Activated CD8-positive, alpha-beta T cell treated with anti-CD3 and anti-CD28 coated beads for 36 hours (primary cell): ENCODE results near the gene RMND5B. TPM values are rescaled to one million over a fixed set of nuclear protein-coding genes. Genes with fewer than 3 reads are reported as not detected.

Source experiments
- ATAC-seq: fragments of 200-7000 bp; cut with Tn5 transposase; one replicate; pipeline ENCODE4 v1.10.0; 2021; ENCODE audit warnings: mild to moderate bottlenecking, moderate library complexity
- CTCF ChIA-PET: fragments of 350-600 bp; sonication (Branson Sonifier 250); formaldehyde crosslinking; loops from one replicate; lab custom pipeline; 2021; ENCODE audit warnings: antibody characterized with exemption; lab: Charles Lee
- POLR2A ChIA-PET: fragments of 350-600 bp; sonication (Branson Sonifier 250); formaldehyde crosslinking; loops from one replicate; lab custom pipeline; 2021; ENCODE audit warnings: antibody characterized with exemption; lab: Charles Lee
- DNase-seq: peaks from one replicate; pipeline ENCODE4 v3.0.0-alpha.2; 2020
- H3K27ac Mint-ChIP-seq: one replicate; pipeline ENCODE4 v1.8.0; 2021; ENCODE audit warnings: mild to moderate bottlenecking, mixed read lengths
- H3K27me3 Mint-ChIP-seq: one replicate; pipeline ENCODE4 v1.8.0; 2021; ENCODE audit warnings: mixed read lengths
- H3K36me3 Mint-ChIP-seq: one replicate; pipeline ENCODE4 v1.8.0; 2021; ENCODE audit warnings: low read depth, mixed read lengths
- H3K4me1 Mint-ChIP-seq: one replicate; pipeline ENCODE4 v1.8.0; 2021; ENCODE audit warnings: low read depth, mixed read lengths
- H3K4me3 Mint-ChIP-seq: one replicate; pipeline ENCODE4 v1.8.0; 2021; ENCODE audit warnings: mild to moderate bottlenecking, moderate library complexity, mixed read lengths
- H3K9me3 Mint-ChIP-seq: one replicate; pipeline ENCODE4 v1.8.0; 2021; ENCODE audit warnings: mixed read lengths
- CTCF ChIP-seq: fragments of 200-600 bp; IDR thresholded peaks from one replicate; pipeline ENCODE4 v1.8.0; 2022; ENCODE audit warnings: antibody characterized with exemption, mild to moderate bottlenecking
- intact Hi-C: fragments of 100-400 bp; cut with micrococcal nuclease; formaldehyde crosslinking; loops from one replicate; pipeline ENCODE4 v1.10.0; 2022
- total RNA-seq, 2 experiments: library from RNA; stranded (reverse); gene quantifications; one replicate each; pipeline ENCODE4 v1.2.3, GENCODE V29; 2021

The RMND5B gene
- total RNA-seq, 2 experiments from 2014 or later: 32.9 to 33.4 TPM

- Mint-ChIP-seq H3K9me3 (no peaks in the 10 kb centered on the region), H3K4me3 (no peak overlapping the region), H3K4me1 (no peaks in the 10 kb centered on the region), H3K27ac (no peak overlapping the region), H3K27me3 (peaks cover 2% of the 10 kb centered on the region), H3K36me3 (no peaks in the 10 kb centered on the region)
- no peak for ATAC-seq
- intact Hi-C loops: no loop called here
- ChIA-PET CTCF (interaction anchor here (2.9 kb wide), 1 partner anchor 99 kb away, joined by 12 read pairs; no protein-coding TSS in a partner anchor), POLR2A (no interaction called here)
- no peak for DNase-seq
- TF ChIP-seq CTCF: no peak
These were observed 43.6 kb downstream of the RMND5B start for GRCh38 chr5:178174456-178174855.

- H3K4me1 Mint-ChIP-seq: no peaks in the 10 kb centered on the region
- no peaks in the 10 kb centered on the region for H3K9me3 Mint-ChIP-seq
- peaks cover 2% of the 10 kb centered on the region for H3K27me3 Mint-ChIP-seq
- H3K4me3 Mint-ChIP-seq: no peak overlapping the region
- DNase-seq (no peak), ATAC-seq (no peak)
- intact Hi-C loops: no loop called here
- ChIA-PET CTCF (interaction anchor here (1.4 kb wide), 1 partner anchor 101 kb away, joined by 3 read pairs; no protein-coding TSS in a partner anchor), POLR2A (interaction anchor here (1.9 kb wide), 1 partner anchor 28 kb away, joined by 7 read pairs; the partner anchor contains the start of gene HNRNPAB)
- H3K36me3 Mint-ChIP-seq: no peaks in the 10 kb centered on the region
- no peak overlapping the region for H3K27ac Mint-ChIP-seq
- no peak for TF ChIP-seq CTCF
These were observed 46.0 kb downstream of the RMND5B start for GRCh38 chr5:178176791-178177190.

GRCh38 chr5:178177569-178177968, 46.8 kb downstream of the RMND5B start:
- Mint-ChIP-seq H3K27me3 (peaks cover 2% of the 10 kb centered on the region), H3K27ac (no peak overlapping the region), H3K4me1 (peaks cover 7% of the 10 kb centered on the region), H3K36me3 (no peaks in the 10 kb centered on the region), H3K4me3 (no peak overlapping the region), H3K9me3 (no peaks in the 10 kb centered on the region)
- CTCF ChIA-PET: interaction anchor here (1.4 kb wide), 1 partner anchor 102 kb away, joined by 3 read pairs; no protein-coding TSS in a partner anchor
- no peak for ATAC-seq
- no peak for DNase-seq
- POLR2A ChIA-PET: interaction anchor here (1.9 kb wide), 1 partner anchor 27 kb away, joined by 7 read pairs; the partner anchor contains the start of gene HNRNPAB
- TF ChIP-seq CTCF: no peak
- intact Hi-C loops: no loop called here

- intact Hi-C loops: no loop called here
- Mint-ChIP-seq H3K4me1 (peaks cover 7% of the 10 kb centered on the region), H3K4me3 (no peak overlapping the region), H3K9me3 (no peaks in the 10 kb centered on the region), H3K27me3 (peaks cover 2% of the 10 kb centered on the region), H3K27ac (no peak overlapping the region), H3K36me3 (no peaks in the 10 kb centered on the region)
- ATAC-seq: no peak
- ChIA-PET CTCF (interaction anchor here (1.8 kb wide), 1 partner anchor 105 kb away, joined by 5 read pairs; no protein-coding TSS in a partner anchor), POLR2A (interaction anchor here (0.8 to 1.1 kb wide), 4 partner anchors 24 to 49 kb away, joined by 3 to 5 read pairs (median 4); partner anchors contain the start of gene HNRNPAB)
- no peak for TF ChIP-seq CTCF
- no peak for DNase-seq
These were observed 49.5 kb downstream of the RMND5B start for GRCh38 chr5:178180141-178180863.
